ENCODE measurements around the gene AUNIP. TPM values are rescaled to one million over a fixed set of nuclear protein-coding genes. Genes with fewer than 3 reads are reported as not detected.
A peak's percentile ranks its signal among the peaks of the same experiment; 100 is the strongest.

AUNIP gene
- total RNA-seq, 1 donor from 2014 or later, result not detected

- ATAC-seq, result no peak
- intact Hi-C loops (cut with DNase I), result no loop called here
- no peak for DNase-seq (ENCODE audit: missing footprints)
These were observed 31.2 kb upstream of the AUNIP start for GRCh38 chr1:25890239-25891034.

DNA sequence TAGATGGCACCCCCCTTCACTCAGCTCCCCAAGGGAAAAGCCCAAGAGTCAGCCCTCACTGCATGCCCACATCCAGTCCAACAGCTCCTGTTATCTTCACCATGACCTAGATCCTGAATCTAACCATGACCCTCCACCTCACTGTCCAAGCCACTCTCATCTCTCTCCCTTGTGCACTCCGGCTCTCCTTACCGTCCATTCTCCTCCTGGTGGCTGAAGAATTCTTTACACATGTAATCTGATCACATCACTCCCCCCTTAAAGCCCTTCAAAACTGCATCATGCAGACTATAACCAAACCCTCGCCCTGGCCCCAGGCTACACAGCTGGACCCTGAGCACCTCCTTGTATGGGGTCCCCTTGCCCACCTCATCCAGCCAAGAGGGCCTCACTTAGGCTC, 30.2 kb upstream of the AUNIP start:
- intact Hi-C loops (cut with DNase I), result no loop called here
- DNase-seq (ENCODE audit: missing footprints) (no peak), ATAC-seq (no peak)

DNA sequence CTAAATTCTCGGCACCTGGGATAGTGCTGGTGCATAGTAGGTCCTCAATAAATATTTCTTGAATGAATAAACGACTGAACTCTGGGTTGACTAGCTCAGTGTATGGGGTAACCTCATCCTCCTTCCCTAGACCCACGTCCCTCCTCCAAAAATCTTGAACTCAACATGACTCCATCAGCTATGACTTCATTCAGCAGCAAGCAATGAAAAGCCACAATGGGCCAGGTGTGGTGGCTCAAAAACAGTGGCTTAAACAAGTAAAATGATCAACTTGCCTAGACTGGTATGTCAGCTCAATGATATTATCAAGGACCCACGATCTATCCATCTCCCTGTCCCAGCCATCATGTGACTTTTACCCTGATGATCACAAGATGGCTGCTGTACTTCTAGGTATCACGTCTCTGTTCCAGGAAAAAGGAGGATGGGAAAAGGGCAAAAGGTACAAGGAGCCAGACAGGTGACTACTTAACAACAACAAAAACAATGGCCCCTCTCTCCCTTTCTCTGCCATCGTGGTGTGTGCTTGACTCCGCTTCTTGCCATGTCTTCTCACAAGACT, 29.2 kb upstream of the AUNIP start:
- ATAC-seq, result no peak
- intact Hi-C loops (cut with DNase I), result no loop called here
- no peak for DNase-seq (ENCODE audit: missing footprints)

- ATAC-seq, result no peak
- DNase-seq (ENCODE audit: missing footprints), result no peak
- intact Hi-C loops (cut with DNase I), result no loop called here
These were observed 26.3 kb upstream of the AUNIP start for GRCh38 chr1:25885602-25886001.

GRCh38 chr1:25881266-25881665, 22.0 kb upstream of the AUNIP start:
- intact Hi-C loops (cut with DNase I), result no loop called here
- ATAC-seq (no peak), DNase-seq (ENCODE audit: missing footprints) (no peak)

DNA sequence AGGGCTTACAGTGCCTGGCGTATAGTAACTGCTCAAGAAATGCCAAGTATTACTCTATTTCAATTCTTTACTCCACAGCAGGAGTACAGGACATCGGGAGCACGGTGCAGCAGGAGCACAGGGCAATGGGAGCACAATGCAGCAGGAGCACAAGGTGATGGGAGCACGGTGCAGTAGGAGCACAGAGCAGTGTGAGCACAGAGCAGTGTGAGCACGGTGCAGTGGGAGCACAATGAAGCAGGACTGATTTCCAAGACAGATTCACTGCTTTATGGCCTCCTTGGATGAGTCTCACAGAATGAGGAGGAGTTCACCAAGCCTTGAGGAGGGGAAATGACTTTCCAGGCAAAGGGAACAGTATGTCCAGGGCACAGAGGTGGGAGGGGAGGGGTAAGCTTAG, 21.3 kb upstream of the AUNIP start:
- no peak for DNase-seq (ENCODE audit: missing footprints)
- no peak for ATAC-seq
- intact Hi-C loops (cut with DNase I), result no loop called here

DNA sequence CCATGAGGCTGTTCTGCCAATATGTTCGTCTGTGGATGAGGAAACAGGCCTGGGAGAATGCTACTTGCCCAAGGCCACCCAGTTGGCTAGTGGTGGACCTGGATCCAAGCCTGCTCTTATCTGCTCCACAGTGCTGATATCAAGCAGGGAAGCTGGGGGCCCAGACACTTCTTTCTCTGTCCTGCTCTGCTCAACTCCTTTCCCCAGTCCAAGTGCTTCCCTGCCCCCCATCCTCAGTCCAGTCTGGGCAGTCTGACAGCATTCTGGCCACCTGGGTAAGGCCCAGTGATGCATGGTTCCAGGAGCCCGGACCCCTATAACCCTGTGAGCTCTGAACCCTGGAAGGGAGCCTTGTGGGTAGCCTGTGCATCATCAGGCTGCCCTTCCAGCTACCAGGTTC, 20.4 kb upstream of the AUNIP start:
- intact Hi-C loops (cut with DNase I), result no loop called here
- DNase-seq (ENCODE audit: missing footprints) (no peak), ATAC-seq (no peak)

- DNase-seq (ENCODE audit: missing footprints), result no peak
- no peak for ATAC-seq
- intact Hi-C loops (cut with DNase I), result no loop called here
These were observed 19.4 kb upstream of the AUNIP start for GRCh38 chr1:25878690-25879089.

DNA sequence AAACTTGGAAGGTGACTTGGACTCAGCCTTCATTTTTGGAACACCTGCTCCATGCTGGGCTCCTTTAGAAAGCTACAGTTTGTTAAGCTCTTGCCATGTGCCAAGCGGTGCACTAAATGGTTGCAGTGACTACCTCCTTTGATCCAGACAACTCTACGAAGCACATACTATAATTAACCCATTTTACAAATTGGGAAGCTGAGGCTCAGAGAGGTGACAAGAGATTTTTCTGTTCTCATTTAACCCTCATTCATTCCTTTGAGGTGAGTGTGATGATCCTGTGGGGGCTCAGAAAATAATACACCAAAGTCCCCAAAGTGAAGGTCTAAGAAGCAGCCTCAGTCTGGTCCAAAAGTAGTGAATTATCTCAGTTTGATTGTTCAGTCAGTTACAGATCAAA, 17.9 kb upstream of the AUNIP start:
- intact Hi-C loops (cut with DNase I), result no loop called here
- DNase-seq (ENCODE audit: missing footprints), result no peak
- ATAC-seq, result no peak

DNA sequence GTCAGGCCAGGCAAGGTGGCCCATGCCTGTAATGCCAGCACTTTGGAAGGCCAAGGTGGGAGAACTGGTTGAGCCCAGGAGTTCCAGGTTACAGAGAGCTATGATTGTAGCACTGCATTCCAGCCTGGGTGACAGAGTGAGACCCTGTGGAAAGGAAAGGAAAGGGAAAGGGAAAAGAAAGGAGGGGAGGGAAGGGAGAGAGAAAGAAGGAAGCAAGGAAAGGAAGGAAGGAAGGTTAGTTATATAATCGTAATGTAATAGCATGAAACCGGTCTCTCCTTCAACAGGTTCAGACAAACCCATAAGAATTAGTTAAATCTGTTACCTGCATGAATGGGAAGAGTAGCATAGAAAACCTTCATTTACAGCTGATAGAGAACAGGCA, 17.4 kb upstream of the AUNIP start:
- DNase-seq (ENCODE audit: missing footprints), result no peak

DNA sequence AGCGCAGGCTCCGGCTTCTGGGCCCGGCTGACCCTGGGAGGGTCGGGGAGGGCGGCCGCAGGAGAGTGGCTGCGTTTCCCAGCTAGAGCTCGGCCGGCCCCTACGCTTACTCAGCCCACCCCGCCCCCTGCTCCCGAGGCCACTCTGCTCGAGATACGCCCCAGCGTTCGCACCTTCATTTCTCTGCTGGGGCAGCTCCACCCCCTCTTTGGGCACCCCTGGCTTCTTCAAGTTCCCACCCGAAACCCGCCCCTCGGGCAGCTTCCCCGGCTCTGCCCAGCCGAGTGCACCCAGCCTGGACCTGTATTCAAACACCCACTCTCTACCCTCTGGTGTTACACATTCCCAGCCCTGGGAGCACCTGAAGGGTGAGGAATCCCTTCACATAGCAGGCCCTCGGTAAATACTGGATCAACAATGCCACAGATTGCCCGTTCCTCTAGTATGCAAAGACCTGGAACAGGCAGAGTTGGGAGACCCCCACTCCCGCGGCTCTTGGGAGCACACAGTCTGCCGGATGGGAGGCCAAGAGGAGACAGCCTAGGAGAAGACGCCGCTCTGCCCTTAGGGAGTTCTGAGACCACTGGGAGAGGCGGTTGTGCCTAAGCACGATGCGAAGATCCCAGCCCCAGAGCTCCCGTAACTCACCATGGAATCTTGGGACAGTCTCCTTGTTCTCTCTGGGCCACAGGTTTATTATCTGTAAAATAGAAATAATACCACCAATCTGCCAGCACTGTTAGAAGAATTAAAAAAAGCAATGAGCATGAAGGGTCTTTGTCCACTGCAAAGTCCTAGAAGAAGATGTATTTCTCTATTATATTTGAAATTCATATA, 16.8 kb upstream of the AUNIP start:
- ATAC-seq (peak; percentile 64), DNase-seq (ENCODE audit: missing footprints) (peak; percentile 79)
- intact Hi-C loops (cut with DNase I), result no loop called here

More for the DNA sequence above, 17.4 kb upstream of the AUNIP start:
- no peak for ATAC-seq
- intact Hi-C loops (cut with DNase I), result no loop called here

GRCh38 chr1:25875154-25875855, 16.0 kb upstream of the AUNIP start, which contains the start of gene PAQR7:
Gene PAQR7 (minus strand): TSS chr1:25875708. CDS start chr1:25863839, 11,869 bp downstream.
- intact Hi-C loops (cut with DNase I), result no loop called here
- peak; percentile 90 for ATAC-seq

DNA sequence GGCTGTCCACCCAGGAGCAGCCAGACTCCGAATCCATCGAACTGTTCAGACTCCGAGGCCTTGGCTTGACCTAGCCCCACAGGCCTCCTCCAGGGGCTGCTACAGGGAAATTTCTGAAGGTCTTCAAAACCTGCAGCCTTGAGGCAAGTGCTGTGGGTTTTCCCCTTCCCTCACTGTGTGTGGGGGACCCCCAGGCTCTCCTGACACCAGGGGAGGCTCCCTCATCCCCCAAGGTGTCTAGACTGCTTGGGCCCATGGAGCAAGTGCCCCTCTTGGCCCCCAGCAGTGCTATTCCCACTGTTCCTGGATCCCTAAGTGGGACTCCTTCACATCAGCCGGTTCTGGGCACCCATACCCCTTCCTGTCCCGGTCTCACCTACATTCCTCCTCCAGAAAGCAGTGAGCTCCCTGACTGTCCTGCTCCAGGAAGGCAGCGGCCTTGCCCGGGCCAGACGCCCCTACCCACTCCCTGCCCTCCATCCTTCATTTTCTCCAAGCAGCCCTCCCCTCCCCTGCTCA, 15.4 kb upstream of the AUNIP start:
- DNase-seq (ENCODE audit: missing footprints), result no peak
- intact Hi-C loops (cut with DNase I), result no loop called here
- no peak for ATAC-seq

More at GRCh38 chr1:25875154-25875855, 16.0 kb upstream of the AUNIP start, which contains the start of gene PAQR7:
- peak; percentile 89 for DNase-seq (ENCODE audit: missing footprints)

DNA sequence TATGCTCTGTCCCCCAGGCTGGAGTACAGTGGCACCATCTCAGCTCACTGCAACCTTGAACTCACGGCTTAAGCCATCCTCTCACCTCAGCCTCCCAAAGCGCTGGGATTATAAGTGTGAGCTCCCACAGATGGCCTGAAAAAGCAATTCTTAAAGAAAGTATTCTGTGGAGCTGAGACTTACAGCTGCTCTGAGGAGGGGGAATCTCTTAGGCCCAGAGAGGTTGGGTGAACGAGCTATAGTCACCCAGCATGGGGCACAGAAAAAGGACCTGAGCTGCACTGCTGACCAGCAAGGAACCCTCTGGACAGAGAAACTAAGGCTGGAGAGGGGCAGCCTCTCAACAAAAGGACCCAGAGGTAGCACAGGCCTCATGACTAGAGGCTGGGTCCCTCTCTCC, 15.0 kb upstream of the AUNIP start:
- DNase-seq (ENCODE audit: missing footprints), result no peak
- intact Hi-C loops (cut with DNase I), result no loop called here
- ATAC-seq, result no peak

GRCh38 chr1:25873120-25873519, 13.9 kb upstream of the AUNIP start:
- intact Hi-C loops (cut with DNase I), result no loop called here
- no peak for DNase-seq (ENCODE audit: missing footprints)
- no peak for ATAC-seq

DNA sequence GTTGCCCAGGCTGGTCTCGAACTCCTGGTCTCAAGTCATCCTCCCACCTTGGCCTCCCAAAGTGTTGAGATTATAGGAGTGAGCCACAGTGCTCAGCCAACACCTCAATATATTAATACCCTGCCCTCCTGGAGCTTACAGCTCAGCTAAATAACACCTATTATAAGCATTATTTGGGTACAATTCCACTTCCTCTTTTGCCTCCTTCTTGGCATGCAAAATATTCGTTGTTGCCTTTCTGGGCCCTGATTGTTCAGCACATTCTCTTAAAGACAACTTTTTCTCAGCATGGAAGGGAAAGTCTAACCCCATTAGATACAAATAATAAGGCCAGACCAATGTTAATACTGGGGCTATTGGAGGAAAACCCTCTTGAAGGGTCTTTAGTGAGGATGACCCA, 13.5 kb upstream of the AUNIP start:
- intact Hi-C loops (cut with DNase I), result no loop called here
- ATAC-seq (no peak), DNase-seq (ENCODE audit: missing footprints) (no peak)

DNA sequence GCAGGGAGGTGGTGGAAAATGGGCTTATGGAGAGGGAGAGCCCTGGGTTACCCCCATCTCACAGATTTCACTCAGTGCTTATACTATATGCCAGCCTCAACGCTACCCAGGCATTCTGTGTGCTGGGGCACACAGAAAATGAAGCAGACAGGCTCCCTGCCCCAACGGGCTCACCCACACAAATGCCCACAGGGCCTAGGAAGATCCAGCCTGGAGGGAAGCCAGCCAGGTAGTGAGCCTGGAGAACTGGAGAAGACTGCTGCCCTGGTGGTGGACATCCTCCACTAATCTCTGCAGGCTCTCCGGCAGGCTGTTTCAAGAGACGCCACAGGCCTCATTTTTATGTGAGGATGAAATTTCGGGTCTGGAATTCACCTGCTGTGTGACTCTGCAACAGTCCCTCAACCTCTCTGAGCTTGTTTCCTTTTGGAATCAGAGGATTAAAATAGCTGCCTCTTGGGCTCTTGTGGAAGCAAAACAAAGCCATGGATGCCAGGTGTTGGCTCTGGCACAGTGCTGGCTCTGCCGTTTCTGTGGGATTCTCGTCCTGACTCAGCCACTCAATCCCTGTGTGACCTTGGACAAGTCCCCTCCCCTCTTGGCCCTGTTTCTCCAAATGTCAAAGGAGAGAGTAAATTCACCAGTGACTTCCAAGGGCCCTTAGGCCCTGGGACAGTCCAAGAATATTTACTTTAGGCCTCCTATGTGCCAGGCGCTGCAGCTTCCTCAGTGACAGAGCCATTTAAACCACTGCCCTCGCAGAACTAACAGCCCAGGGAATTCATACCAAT, 12.6 kb upstream of the AUNIP start:
- intact Hi-C loops (cut with DNase I), result no loop called here
- ATAC-seq, result no peak
- no peak for DNase-seq (ENCODE audit: missing footprints)

GRCh38 chr1:25871086-25871703, 11.9 kb upstream of the AUNIP start:
- ATAC-seq, result no peak

More at GRCh38 chr1:25871086-25871703, 11.9 kb upstream of the AUNIP start:
- DNase-seq (ENCODE audit: missing footprints), result no peak
- intact Hi-C loops (cut with DNase I), result no loop called here

Measured in Right ventricle myocardium inferior (tissue), 1 donor.